ENCODE results near the gene TPM2.

Gene TPM2

GRCh38 chr9:35689542-35690293, at the start of gene TPM2:
Gene TPM2 (minus strand): TSS chr9:35689925. CDS start chr9:35689817, 108 bp downstream.
- peak; percentile 89 for DNase-seq (ENCODE audit: low read depth)
- peak within 1 kb of the TSS; percentile 97 for H3K4me3 ChIP-seq (ENCODE audit: low read length)
- no peak for TF ChIP-seq CTCF (conservative IDR thresholded peaks at IDR 0.05; ENCODE audit: low read length)

DNA sequence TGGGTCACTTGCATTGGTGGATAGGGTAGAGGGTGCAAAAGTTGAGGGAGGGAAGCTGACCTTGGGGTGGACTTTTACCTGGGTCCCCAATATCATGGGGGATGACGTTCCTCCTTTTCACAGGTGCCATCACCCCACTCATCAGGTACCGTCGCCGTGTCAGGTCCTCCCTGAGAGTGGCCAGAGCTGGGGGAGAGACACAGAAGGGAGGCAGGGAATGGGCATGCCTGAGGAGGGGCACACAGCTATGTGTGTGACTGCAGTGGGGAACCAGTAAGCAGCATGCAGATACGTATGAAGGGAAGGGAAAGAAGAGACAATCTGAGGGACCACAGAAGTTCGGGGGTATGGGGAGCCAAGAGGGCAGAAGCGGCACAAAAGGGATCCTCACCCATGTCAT, 49.2 kb upstream of the TPM2 start:
- no peak for DNase-seq (ENCODE audit: low read depth)
- no peak for TF ChIP-seq CTCF (conservative IDR thresholded peaks at IDR 0.05; ENCODE audit: low read length)
- no peak overlapping the region for H3K4me3 ChIP-seq (ENCODE audit: low read length)

- DNase-seq (ENCODE audit: low read depth) = no peak
- H3K4me3 ChIP-seq (ENCODE audit: low read length) = no peak overlapping the region
- TF ChIP-seq CTCF (conservative IDR thresholded peaks at IDR 0.05; ENCODE audit: low read length) = no peak
Observed at GRCh38 chr9:35738186-35738585, 48.5 kb upstream of the TPM2 start.

DNA sequence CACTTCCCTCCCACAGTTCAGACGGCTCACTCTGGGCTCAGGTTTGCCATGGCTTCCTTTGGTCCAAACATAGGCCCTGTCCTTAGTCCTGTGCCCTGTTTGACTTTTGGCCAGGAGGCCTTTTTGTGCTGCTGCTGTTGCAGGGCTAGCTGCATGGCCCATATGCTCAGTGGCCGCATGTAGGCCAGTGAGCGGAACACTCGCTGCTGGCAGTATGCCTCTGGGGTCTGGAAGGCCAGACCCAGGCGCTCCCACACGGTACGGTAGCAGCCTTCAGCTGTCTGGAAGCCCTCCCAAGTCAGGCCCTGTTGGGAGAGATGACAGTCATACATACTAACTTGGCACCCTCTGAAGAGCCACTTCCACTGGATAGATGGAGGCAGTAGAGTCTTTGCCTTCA, 47.4 kb upstream of the TPM2 start:
- H3K4me3 ChIP-seq (ENCODE audit: low read length) = no peak overlapping the region
- TF ChIP-seq CTCF (conservative IDR thresholded peaks at IDR 0.05; ENCODE audit: low read length) = no peak
- DNase-seq (ENCODE audit: low read depth) = no peak

DNA sequence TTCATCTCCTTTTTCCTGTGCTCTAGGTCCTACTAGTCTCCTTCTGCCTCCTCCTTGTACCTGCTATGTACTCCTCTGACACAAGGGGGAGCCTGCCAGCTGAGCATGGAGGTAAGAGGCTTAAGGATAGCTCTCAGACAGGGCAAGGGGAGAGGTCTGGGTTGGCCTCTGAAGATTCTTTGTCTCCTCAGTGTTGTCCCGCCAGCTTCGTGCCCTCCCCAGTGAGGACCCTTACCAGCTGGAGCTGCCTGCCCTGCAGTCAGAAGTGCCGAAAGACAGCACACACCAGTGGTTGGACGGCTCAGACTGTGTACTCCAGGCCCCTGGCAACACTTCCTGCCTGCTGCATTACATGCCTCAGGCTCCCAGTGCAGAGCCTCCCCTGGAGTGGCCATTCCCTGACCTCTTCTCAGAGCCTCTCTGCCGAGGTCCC, 46.5 kb upstream of the TPM2 start:
- H3K4me3 ChIP-seq (ENCODE audit: low read length) = no peak overlapping the region
- peak; percentile 78 for DNase-seq (ENCODE audit: low read depth)
- peak; percentile 95 for TF ChIP-seq CTCF (conservative IDR thresholded peaks at IDR 0.05; ENCODE audit: low read length)

DNA sequence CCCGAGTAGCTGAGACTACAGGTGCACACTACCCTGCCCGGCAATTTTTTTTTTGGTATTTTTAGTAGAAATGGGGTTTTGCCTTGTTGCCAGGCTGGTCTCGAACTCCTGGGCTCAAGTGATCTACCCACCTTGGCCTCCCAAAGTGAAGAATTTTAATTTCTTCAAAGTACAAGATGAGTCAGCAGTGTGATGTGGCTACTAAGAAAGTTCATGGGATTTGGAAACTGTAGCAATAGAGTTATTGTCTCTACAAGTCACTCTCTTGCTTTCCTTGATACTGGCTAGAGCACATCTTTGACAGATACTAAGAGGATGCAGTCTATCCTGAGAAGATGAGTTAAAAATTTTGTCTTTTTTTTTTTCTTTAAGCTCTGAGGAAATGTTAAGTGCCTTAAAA, 44.4 kb upstream of the TPM2 start:
- peak overlapping the region; percentile 97; the same call in 1 of the 2 replicates for H3K4me3 ChIP-seq (ENCODE audit: low read length)
- TF ChIP-seq CTCF (conservative IDR thresholded peaks at IDR 0.05; ENCODE audit: low read length) = no peak
- no peak for DNase-seq (ENCODE audit: low read depth)

GRCh38 chr9:35732800-35733541, 43.2 kb upstream of the TPM2 start:
- peak overlapping the region; percentile 97 for H3K4me3 ChIP-seq (ENCODE audit: low read length)
- peak; percentile 58 for DNase-seq (ENCODE audit: low read depth)

More at GRCh38 chr9:35732800-35733541, 43.2 kb upstream of the TPM2 start:
- no peak for TF ChIP-seq CTCF (conservative IDR thresholded peaks at IDR 0.05; ENCODE audit: low read length)

Data from AG10803 (cell line).